Kidney epithelial cell (primary cell): ENCODE data around the gene POLN. TPM values are rescaled to one million over a fixed set of nuclear protein-coding genes. Genes with fewer than 3 reads are reported as not detected.

Source experiments
- DNase-seq: peaks from one replicate; pipeline ENCODE4 v3.0.0-alpha.2; 2010; ENCODE audit warnings: low read depth
- H3K27me3 ChIP-seq: 2 replicates; pipeline ENCODE4 v1.6.0; 2011; ENCODE audit warnings: low read length; ENCODE audit not compliant: control insufficient read depth, insufficient read depth
- H3K36me3 ChIP-seq: 2 replicates; pipeline ENCODE4 v1.5.1; 2011; ENCODE audit warnings: low read length; ENCODE audit not compliant: control insufficient read depth, insufficient read depth
- H3K4me3 ChIP-seq: 2 replicates; pipeline ENCODE4 v1.5.1; 2011; ENCODE audit warnings: low read depth, mild to moderate bottlenecking, control low read depth, low read length
- CTCF ChIP-seq: IDR thresholded peaks from 2 replicates; pipeline ENCODE4 v1.5.1; 2011; ENCODE audit warnings: mild to moderate bottlenecking, moderate library complexity, low read length, control low read depth, inconsistent platforms; ENCODE audit not compliant: insufficient read depth, poor library complexity, severe bottlenecking
- total RNA-seq: library from RNA; depleted of rRNA; stranded (reverse); fragments of >200 nt; gene quantifications from 2 replicates; pipeline ENCODE4 v1.2.3, GENCODE V29; 2015

Gene POLN
- total RNA-seq, 1 donor from 2014 or later = 0.38 TPM

GRCh38 chr4:2193326-2193725 is 48.6 kb downstream of the POLN start:
- no peak for TF ChIP-seq CTCF
- DNase-seq = no peak
- Histone ChIP-seq H3K4me3 (no peak overlapping the region), H3K27me3 (no peaks in the 10 kb centered on the region), H3K36me3 (no peaks in the 10 kb centered on the region)

GRCh38 chr4:2186865-2187172 is 55.1 kb downstream of the POLN start:
- no peak for DNase-seq
- H3K36me3 ChIP-seq = no peaks in the 10 kb centered on the region
- no peak for TF ChIP-seq CTCF
- H3K27me3 ChIP-seq = no peaks in the 10 kb centered on the region
- H3K4me3 ChIP-seq = no peak overlapping the region

- no peaks in the 10 kb centered on the region for H3K36me3 ChIP-seq
- H3K4me3 ChIP-seq = no peak overlapping the region
- H3K27me3 ChIP-seq = no peaks in the 10 kb centered on the region
- TF ChIP-seq CTCF = peak; percentile 64
- peak; percentile 5 for DNase-seq
Observed at GRCh38 chr4:2186133-2186864, 55.6 kb downstream of the POLN start.

GRCh38 chr4:2183394-2183793 is 58.5 kb downstream of the POLN start:
- Histone ChIP-seq H3K36me3 (no peaks in the 10 kb centered on the region), H3K4me3 (no peak overlapping the region), H3K27me3 (no peaks in the 10 kb centered on the region)
- TF ChIP-seq CTCF = no peak
- no peak for DNase-seq

GRCh38 chr4:2182994-2183393 is 58.9 kb downstream of the POLN start:
- Histone ChIP-seq H3K36me3 (no peaks in the 10 kb centered on the region), H3K4me3 (no peak overlapping the region), H3K27me3 (no peaks in the 10 kb centered on the region)
- no peak for TF ChIP-seq CTCF
- DNase-seq = no peak

GRCh38 chr4:2180410-2180809 is 61.5 kb downstream of the POLN start:
- Histone ChIP-seq H3K27me3 (no peaks in the 10 kb centered on the region), H3K4me3 (no peak overlapping the region), H3K36me3 (no peaks in the 10 kb centered on the region)
- no peak for DNase-seq
- no peak for TF ChIP-seq CTCF
